Measurements from ENCODE around the gene ERGIC1.

GRCh38 chr5:172975289-172975688 lies 141.2 kb downstream of the ERGIC1 start:
- TF ChIP-seq MYC (CRISPR knock-in tag; IDR thresholded peaks at IDR 0.05; ENCODE audit: borderline replicate concordance) (no peak), JUNB (CRISPR knock-in tag; IDR thresholded peaks at IDR 0.05; ENCODE audit: borderline replicate concordance) (no peak), RAD21 (CRISPR knock-in tag; IDR thresholded peaks at IDR 0.05) (no peak), ZNF589 (CRISPR knock-in tag; conservative IDR thresholded peaks at IDR 0.05) (no peak), ELF1 (CRISPR knock-in tag; IDR thresholded peaks at IDR 0.05) (no peak), JUND (CRISPR knock-in tag; IDR thresholded peaks at IDR 0.05) (no peak), ZNF441 (CRISPR knock-in tag; IDR thresholded peaks at IDR 0.05; ENCODE audit: borderline replicate concordance) (no peak), ZNF3 (CRISPR knock-in tag; IDR thresholded peaks at IDR 0.05) (no peak), POLR2AphosphoS5 (IDR thresholded peaks at IDR 0.05; ENCODE audit: low read depth, low read length) (no peak)
